Mesothelial cell of epicardium (in vitro differentiated cells): ENCODE results near the gene PRSS33. TPM values are rescaled to one million over a fixed set of nuclear protein-coding genes. Genes with fewer than 3 reads are reported as not detected.
A peak's percentile ranks its signal among the peaks of the same experiment; 100 is the strongest.

Source experiments
- DNase-seq, 2 experiments: peaks; one replicate each; pipeline ENCODE4 v3.0.0; 2021; ENCODE audit warnings: low spot score in 2 of 2; ENCODE audit not compliant: unreplicated experiment in 2 of 2
- H3K27ac Mint-ChIP-seq: 2 replicates; pipeline ENCODE4 v1.8.0; 2021; ENCODE audit warnings: mixed read lengths
- H3K27me3 Mint-ChIP-seq: 2 replicates; pipeline ENCODE4 v1.8.0; 2021; ENCODE audit warnings: low read depth, mixed read lengths
- H3K36me3 Mint-ChIP-seq: 2 replicates; pipeline ENCODE4 v1.8.0; 2021; ENCODE audit warnings: mixed read lengths
- H3K4me1 Mint-ChIP-seq: 2 replicates; pipeline ENCODE4 v1.8.0; 2021; ENCODE audit warnings: mixed read lengths
- H3K4me3 Mint-ChIP-seq: 2 replicates; pipeline ENCODE4 v1.8.0; 2021; ENCODE audit warnings: mild to moderate bottlenecking, moderate library complexity, mixed read lengths
- H3K9me3 Mint-ChIP-seq: 2 replicates; pipeline ENCODE4 v1.8.0; 2021; ENCODE audit warnings: mixed read lengths
- total RNA-seq: library from RNA; stranded (reverse); gene quantifications from 3 replicates; pipeline ENCODE4 v1.2.1, GENCODE V29; 2021
- TF ChIP-seq, protein P1 (sequence below): fragments of 200-600 bp; sonication (generic); IDR thresholded peaks from one replicate; pipeline ENCODE4 v1.5.0; 2021; ENCODE audit warnings: antibody characterized with exemption; ENCODE audit not compliant: unreplicated experiment

The PRSS33 gene
- total RNA-seq, 1 donor from 2014 or later = not detected

DNA sequence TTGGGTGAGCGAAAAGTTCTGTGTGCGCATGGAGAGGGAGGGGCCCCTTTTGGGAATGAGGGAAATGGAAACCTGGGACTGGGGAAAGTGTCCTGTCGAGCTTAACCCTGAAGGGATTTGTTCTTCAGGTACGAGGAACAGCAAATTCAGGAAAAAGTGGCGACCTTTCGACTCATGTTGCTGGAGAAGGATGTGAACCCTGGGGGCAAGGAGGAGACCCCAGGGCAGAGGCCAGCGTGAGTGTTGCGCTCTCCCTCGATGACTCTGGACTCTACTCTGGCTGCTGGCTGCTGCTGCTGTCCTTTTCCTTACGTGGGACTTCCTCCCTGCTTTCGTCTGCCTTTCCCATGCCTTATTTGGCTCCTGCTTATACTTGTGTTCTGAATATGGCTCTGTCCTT, 30.0 kb downstream of the PRSS33 start:
- Mint-ChIP-seq H3K27me3 (no peaks in the 10 kb centered on the region), H3K36me3 (peaks cover 56% of the 10 kb centered on the region), H3K4me3 (no peak overlapping the region), H3K4me1 (peaks cover 34% of the 10 kb centered on the region), H3K27ac (no peak overlapping the region), H3K9me3 (peaks cover 15% of the 10 kb centered on the region)
- TF ChIP-seq, protein P1, sequence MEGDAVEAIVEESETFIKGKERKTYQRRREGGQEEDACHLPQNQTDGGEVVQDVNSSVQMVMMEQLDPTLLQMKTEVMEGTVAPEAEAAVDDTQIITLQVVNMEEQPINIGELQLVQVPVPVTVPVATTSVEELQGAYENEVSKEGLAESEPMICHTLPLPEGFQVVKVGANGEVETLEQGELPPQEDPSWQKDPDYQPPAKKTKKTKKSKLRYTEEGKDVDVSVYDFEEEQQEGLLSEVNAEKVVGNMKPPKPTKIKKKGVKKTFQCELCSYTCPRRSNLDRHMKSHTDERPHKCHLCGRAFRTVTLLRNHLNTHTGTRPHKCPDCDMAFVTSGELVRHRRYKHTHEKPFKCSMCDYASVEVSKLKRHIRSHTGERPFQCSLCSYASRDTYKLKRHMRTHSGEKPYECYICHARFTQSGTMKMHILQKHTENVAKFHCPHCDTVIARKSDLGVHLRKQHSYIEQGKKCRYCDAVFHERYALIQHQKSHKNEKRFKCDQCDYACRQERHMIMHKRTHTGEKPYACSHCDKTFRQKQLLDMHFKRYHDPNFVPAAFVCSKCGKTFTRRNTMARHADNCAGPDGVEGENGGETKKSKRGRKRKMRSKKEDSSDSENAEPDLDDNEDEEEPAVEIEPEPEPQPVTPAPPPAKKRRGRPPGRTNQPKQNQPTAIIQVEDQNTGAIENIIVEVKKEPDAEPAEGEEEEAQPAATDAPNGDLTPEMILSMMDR = no peak
- DNase-seq = no peak

DNA sequence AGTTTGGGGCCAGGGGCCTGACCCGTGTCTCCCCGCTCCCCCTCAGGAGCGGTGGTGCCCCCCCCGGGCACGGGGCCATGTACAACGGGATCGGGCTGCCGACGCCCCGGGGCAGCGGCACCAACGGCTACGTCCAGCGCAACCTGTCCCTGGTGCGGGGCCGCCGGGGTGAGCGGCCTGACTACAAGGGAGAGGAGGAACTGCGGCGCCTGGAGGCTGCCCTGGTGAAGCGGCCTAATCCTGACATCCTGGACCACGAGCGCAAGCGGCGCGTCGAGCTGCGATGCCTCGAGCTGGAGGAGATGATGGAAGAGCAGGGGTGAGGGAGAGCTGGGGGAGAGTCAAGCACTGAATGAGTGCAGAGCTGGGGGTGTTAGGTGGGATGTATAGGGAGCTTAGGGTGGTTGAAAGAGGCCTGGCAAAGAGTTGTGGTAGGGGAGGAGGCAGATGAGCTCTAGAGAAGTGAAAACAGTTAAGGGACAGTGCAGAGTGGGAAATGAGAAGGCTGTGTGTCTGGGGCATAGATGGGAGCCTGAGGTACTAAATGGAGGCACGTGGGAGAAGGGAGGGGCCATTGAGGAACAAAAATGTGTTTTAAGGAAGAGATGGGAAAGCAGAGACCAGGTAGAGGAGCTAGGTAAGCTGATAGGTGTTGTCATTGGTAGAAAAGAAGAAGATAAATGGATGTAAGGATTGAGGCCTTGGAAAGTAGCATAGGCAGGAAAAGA, 30.9 kb downstream of the PRSS33 start:
- no peak overlapping the region for H3K4me3 Mint-ChIP-seq
- peaks cover 47% of the 10 kb centered on the region for H3K36me3 Mint-ChIP-seq
- peaks cover 7% of the 10 kb centered on the region for H3K9me3 Mint-ChIP-seq
- TF ChIP-seq, protein P1 = no peak
- peaks cover 38% of the 10 kb centered on the region for H3K4me1 Mint-ChIP-seq
- no peaks in the 10 kb centered on the region for H3K27me3 Mint-ChIP-seq
- DNase-seq = no peak
- H3K27ac Mint-ChIP-seq = peak overlapping the region; percentile 18

DNA sequence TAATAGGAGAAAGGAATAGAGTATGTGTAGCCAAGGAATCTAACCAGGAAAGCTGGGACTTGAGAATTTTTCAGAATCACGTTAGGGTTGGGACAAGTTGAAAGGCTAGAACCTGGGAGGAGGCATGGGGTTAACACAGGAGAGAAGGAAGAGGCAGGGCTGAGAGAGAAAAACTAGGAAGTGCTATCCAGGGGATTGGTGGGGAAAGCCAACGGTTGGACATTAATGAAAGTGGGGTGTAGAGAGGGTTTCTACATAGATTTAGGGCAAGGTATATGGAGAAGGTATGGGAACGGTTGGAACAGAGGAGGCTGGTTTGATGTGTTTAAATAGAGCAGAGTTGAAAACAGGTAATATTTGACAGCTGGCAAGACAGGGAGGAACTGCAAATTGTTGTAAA, 32.2 kb downstream of the PRSS33 start:
- H3K36me3 Mint-ChIP-seq = peaks cover 34% of the 10 kb centered on the region
- H3K9me3 Mint-ChIP-seq = no peaks in the 10 kb centered on the region
- no peak for DNase-seq
- H3K27ac Mint-ChIP-seq = peak overlapping the region; percentile 91
- H3K4me1 Mint-ChIP-seq = peaks cover 49% of the 10 kb centered on the region
- no peaks in the 10 kb centered on the region for H3K27me3 Mint-ChIP-seq
- H3K4me3 Mint-ChIP-seq = peak overlapping the region; percentile 80
- TF ChIP-seq, protein P1 = no peak

DNA sequence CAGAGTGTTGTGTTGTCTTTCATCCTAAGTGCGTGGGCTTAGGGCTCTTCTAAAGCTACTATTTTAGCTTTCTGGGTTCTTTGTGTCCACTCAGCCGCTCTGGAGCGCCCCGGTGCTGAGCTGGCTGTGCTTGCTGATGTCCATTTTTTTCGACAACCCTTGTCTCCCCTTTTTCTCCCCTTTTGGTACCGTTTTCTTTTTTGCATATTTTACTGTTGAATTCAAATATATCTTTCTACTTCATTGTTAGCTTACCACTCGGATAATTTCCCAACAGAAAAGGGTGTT, 33.7 kb downstream of the PRSS33 start:
- Mint-ChIP-seq H3K4me3 (peak overlapping the region; percentile 80), H3K27me3 (no peaks in the 10 kb centered on the region), H3K36me3 (peaks cover 19% of the 10 kb centered on the region), H3K4me1 (peaks cover 49% of the 10 kb centered on the region), H3K9me3 (no peaks in the 10 kb centered on the region), H3K27ac (peak overlapping the region; percentile 91)
- DNase-seq = no peak
- TF ChIP-seq, protein P1 = no peak

DNA sequence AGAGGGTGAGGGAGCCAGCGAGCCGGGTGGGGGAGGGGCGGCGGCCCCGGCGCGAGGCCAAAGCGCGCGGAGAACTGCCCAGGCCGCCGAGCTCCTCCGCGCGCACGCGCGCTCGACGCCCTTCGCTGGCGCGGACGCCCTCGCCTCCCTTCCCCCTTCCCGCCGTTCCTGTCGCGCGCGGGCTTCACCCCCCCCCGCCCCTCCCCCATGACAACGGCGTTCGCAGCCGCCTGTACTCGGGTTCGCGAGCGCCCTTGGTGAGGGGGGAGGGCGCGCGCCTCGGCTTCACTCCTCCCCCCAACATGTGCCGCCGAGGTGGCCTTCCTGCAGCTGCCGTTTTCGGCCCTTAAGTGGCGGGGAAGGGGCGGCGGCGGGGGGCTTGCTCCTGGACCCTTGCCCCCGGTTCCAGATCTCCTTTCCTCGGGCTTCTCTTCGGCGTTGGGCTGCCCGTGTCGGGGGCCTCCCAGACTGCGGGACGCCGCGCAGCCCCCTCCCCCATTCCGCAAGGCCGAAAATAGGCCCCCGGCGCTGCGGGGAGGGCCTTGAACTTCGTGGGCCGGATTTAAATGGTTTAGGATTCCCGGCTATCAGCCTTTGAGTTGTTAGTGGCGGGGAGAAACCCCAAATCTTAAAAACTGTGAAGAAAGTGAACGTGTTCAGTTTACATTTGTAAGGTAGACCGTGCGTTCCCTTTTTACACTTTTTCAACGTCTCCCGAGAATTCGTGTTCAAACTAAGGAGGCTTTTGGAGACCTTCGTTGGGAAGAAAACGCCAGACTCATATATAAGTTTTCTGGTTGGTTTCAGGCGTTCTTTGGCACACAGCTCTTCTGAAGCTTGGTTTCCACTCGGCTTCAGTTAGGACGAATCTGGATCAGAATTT, 34.3 kb downstream of the PRSS33 start:
- Mint-ChIP-seq H3K27me3 (no peaks in the 10 kb centered on the region), H3K27ac (peak overlapping the region; percentile 91), H3K36me3 (peaks cover 14% of the 10 kb centered on the region), H3K4me1 (peaks cover 49% of the 10 kb centered on the region), H3K9me3 (no peaks in the 10 kb centered on the region), H3K4me3 (peak overlapping the region; percentile 80)
- peak; percentile 77 to 89 for DNase-seq
- TF ChIP-seq, protein P1 = no peak
